Hematopoietic multipotent progenitor cell treated with erythropoietin and hydrocortisone succinate and interleukin-3 and kit ligand, for 4 days (in vitro differentiated cells): Measurements from ENCODE around the gene KRT5.
"Not testable (repeated sequence)": the region's sequence is repeated elsewhere in the genome, so short reads cannot be mapped to it uniquely, and the experiment has no call there.

Experiments used
- DNase-seq: peaks from one replicate; pipeline ENCODE4 v3.0.0-alpha.2; 2015

The KRT5 gene

GRCh38 chr12:52492405-52492804 is 27.8 kb downstream of the KRT5 start:
- not testable (repeated sequence) for DNase-seq

DNA sequence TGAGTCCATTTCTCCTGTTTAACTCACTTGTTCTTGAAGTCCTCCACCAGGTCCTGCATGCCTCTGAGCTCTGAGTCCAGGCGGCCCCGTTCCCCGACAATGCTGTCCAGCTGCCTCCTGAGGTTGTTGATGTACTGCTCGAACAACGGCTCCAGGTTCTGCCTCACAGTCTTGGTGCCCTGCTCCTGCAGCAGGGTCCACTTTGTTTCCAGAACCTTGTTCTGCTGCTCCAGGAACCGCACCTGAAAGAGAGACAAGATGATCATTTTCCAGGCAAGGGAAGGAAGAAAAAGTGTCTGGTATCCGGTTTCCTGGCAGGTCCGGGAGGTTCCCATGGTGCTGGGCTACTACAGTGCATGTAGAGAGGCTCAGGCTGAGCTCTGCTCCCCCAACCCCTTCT is 28.7 kb downstream of the KRT5 start:
- not testable (repeated sequence) for DNase-seq

DNA sequence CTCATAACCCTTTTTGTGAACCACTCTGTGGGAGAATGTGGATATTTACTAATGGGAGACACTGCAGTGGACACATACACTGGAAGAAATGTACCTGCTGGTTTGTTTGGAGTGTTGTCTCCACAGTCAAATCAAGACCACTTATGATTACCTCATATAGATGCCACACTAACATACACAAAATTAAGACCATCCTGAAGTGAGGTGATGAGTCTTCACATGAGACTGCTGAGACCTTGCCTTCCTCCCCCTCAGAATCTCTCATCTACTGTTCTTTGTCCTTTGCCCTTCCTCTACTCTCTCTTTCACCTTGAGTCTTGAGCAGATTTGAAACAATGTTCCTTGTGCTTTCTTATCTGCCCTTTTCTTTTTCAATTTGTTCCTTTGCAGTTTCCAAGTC is 31.5 kb downstream of the KRT5 start:
- no peak for DNase-seq

- DNase-seq, result not testable (repeated sequence)
These were observed 32.3 kb downstream of the KRT5 start for GRCh38 chr12:52487744-52488443.

DNA sequence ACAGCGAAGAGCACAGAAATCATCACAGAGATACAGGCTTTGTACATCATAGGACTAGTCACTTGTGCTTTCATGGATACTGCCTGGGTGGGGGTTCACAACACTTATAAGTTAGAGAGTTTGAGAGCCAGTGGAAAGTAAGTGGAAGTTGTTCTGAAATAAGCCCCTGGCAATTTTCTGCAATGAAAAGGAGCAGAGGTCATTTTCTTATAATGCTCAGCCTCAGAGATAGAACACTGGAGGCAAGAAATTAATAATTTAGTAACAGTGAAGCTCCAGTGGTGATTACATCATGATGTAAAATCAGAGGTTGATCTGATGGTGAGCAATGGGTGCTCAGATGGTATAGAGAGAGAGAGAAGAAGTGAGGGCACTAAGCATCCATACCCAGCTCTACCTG is 33.0 kb downstream of the KRT5 start:
- no peak for DNase-seq

DNA sequence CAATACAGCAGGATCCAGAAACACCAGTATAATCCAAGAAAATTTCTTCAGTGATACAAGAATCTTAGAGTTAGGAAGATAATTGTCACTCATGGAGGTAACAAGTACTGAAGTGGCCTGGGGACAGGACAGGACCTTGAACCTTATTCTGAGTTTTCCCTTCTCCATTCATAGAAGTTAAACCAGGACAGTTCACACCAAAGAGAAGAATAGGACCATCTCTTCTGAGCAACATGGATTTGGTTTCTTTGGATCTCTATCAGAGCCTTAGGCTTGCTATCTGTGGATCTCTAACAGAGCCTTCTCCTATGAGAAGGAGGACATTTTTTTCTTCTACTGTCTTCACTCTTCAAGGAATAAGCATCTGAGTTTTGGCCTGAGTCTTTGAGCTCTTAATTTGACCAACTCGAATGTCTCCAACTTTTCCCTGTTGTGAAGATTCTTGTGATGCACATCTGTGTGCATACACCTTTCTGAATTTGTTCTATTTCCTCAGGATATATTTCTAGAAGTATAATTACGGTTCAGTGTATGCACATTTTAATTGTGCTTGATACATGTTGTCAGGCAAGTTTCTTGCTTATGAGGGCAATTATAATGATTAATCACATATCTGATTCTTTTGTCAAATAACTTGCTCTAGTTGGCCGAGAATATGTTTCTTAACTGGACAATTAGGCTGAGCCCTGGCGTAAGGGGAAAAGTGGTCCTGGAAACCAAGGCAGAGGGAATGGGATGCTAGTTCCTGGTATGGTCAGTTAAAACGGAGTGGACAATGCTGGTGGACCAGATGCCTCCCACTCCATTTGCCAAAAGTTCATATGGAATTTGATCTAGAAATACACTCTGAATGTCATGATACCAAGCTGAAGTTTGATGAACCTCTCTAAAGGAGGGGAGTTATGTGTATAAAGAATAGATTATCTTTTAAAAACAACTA is 33.8 kb downstream of the KRT5 start:
- no peak for DNase-seq

- DNase-seq, result no peak
These were observed 40.1 kb downstream of the KRT5 start for GRCh38 chr12:52480073-52480472.

DNA sequence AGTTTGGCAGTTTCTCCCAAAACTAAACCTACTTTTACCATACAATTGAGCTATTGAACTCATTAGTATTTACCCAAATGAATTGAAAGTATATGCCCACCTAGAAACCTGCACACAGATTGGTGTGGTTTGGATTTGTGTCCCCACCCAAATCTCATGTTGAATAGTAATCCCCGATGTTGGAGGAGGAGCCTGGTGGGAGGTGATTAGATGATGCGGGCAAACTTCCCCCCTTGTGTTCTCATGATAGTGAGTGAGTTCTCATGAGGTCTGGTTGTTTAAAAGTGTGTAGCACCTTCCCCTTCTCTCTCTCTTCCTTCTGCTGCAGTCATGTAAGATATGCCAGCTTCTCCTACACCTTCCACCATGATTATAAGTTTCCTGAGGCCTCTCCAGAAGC is 42.5 kb downstream of the KRT5 start:
- no peak for DNase-seq

DNA sequence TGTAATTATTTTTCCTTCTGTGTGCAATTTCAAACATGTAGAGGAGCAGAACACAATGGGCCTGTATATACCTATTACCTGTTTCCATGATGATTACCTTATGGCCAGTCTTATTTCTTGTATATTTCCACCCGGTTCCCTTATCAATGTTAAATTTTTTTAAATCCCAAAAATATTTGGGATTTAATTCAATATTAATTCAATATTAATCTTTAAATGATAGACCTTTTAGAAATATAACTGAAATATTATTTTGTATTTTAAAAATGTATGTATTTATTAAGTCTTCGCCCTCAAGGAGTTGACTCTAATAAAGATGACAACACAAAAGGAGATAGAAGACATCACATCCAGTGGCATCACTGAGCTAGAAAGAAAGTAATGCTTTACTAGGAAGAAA is 46.0 kb downstream of the KRT5 start:
- DNase-seq, result no peak

DNA sequence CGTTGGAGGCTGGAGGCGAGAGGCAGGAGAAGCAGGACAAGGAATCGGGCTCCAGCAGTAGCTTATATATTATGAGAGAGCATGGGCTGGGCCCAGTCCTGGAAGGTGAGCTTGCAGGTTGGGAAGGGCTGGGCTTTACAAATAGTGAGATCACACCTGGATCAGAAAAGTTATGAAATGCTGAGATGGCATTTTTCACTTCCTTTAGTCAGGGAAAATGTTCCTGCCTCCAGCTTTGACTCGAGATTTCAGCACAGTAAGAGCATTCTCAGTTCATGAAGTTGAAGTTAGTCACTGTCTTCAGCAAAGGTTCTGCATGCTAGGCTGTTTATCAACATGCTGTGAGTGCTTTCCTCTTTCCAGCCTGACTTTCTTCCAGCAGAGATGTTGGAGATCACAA is 46.4 kb downstream of the KRT5 start, which contains the start of gene KRT6C:
Gene KRT6C (minus strand): TSS at position 38 of the 400 bp plus-strand sequence. CDS start 68 bp downstream, outside the sequence.
- DNase-seq, result no peak

DNA sequence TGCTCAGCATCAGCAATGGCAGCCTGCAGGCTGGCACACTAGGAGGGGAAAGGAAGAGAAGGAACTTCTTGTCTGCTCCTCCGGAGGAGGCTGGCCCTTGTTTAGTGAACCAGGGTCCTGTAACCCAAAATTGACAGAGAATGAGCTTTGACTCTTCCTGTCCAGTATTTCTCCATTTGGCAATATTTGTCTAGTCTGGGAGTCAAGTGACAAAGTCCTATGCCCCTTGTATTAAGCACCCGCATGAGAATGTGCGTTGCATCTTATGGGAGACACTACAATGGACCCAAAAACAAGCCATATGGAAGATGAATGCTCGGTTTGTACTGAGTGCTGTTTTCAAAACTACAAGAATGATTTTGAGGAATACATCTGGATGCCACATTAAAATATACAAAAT is 50.3 kb downstream of the KRT5 start:
- DNase-seq, result no peak

- DNase-seq, result no peak
These were observed 55.3 kb downstream of the KRT5 start for GRCh38 chr12:52464897-52465296.
